Astrocyte of the spinal cord (primary cell): ENCODE data around the gene CMSS1.

Experiments used
- DNase-seq: peaks from one replicate; pipeline ENCODE4 v3.0.0; 2011; ENCODE audit warnings: low read depth, low spot score
- H3K4me3 ChIP-seq: 2 replicates; pipeline ENCODE4 v1.5.1; 2011; ENCODE audit warnings: low read depth, mild to moderate bottlenecking, low read length, moderate library complexity
- CTCF ChIP-seq: IDR thresholded peaks from 2 replicates; pipeline ENCODE4 v1.5.1; 2012; ENCODE audit warnings: low read depth, mild to moderate bottlenecking, low read length, inconsistent platforms
- in situ Hi-C: cut with HindIII; loops from 2 replicates; pipeline ENCODE4 v1.10.0; 2017; ENCODE audit warnings: low sequenced_read_pairs

CMSS1 gene

DNA sequence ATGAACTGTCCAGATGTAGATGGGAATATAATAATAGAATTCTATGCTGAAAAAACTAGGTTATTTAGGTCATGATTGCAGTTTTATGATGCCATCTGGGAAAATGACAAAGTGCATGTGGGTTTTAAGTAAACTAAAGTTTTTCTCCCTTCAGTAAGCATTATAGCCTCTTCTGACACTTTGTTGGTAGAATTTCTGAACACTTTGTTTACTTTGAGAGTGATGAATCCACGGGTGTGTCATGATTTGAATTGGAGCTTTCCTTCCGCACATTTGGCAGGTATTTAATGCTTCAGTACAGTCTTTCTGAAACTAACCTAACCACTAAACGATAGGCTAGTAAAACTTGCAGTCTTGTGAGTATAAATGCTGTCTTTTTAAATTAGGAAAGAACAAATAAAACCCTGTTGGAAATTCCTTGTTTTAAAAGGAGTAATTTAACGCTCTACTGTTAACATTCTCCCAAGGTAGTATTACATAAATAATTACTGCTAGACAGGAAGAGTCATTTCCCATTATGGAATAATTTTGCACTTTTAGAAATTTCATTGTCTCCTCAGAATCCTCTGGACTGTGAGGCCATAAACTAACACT is 289.7 kb downstream of the CMSS1 start:
- peak; percentile 35 for DNase-seq
- H3K4me3 ChIP-seq: no peak overlapping the region
- in situ Hi-C loops: no loop called here
- TF ChIP-seq CTCF: no peak

GRCh38 chr3:100108464-100109079 is 290.9 kb downstream of the CMSS1 start:
- in situ Hi-C loops: no loop called here
- DNase-seq: no peak
- H3K4me3 ChIP-seq: no peak overlapping the region
- TF ChIP-seq CTCF: no peak

GRCh38 chr3:100110162-100110561 is 292.5 kb downstream of the CMSS1 start:
- no peak overlapping the region for H3K4me3 ChIP-seq
- in situ Hi-C loops: no loop called here

DNA sequence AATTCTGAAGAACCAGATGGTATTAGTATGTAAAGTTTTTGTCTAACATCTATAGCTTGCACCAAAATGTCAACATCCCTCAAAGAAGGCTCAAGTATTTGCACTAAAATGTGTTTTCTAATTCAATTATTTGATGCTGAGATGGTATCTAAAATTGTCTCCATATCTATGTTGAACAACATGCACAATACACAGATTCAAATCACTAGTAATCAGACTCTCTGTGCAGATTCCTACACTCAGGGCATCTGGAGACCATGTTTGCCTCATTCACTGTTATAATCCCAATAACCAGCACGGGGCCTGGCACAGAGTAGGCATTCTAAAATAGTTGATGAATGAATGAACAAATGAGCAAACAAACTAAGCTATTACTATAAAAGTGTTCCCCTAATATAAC is 294.1 kb downstream of the CMSS1 start:
- no peak overlapping the region for H3K4me3 ChIP-seq
- DNase-seq: no peak
- in situ Hi-C loops: no loop called here
- TF ChIP-seq CTCF: no peak

More at GRCh38 chr3:100110162-100110561, 292.5 kb downstream of the CMSS1 start:
- TF ChIP-seq CTCF: no peak
- DNase-seq: no peak

DNA sequence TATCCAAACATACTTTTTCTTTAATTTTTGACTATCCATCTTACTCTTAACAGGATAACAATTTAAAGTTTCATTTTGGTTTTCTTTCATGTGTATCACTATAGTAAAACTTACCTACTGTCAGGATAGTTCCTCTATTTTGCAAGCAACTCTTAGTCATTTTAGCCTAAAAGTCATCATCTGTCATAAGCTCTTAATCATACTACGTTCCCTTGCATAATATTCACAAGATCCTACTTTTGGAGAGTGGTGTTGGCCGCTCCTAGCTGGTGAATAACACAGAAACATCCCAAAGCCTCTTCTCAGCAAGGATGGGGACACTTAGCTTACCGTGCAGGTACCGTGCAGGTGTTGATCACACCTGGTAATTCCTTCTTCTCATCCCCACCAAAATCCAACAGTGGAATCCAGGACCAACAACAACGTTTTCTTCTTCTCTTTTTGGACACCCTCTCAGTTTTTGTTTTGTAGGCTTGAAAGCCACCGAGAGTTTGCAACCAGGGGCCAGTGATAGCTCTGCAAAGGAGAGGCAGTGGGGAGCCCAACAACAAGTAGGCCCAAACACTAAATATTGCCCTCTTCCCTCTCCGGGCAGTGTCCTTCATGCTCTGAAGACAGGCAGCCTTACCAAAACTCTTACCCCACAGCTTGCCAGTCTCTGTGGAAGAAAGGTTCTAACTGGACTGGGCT is 296.2 kb downstream of the CMSS1 start:
- in situ Hi-C loops: no loop called here
- TF ChIP-seq CTCF: no peak
- no peak overlapping the region for H3K4me3 ChIP-seq
- no peak for DNase-seq

GRCh38 chr3:100114413-100115030 is 296.9 kb downstream of the CMSS1 start, which contains the start of gene FILIP1L:
FILIP1L (minus strand) TSS chr3:100114501.
- TF ChIP-seq CTCF: no peak
- in situ Hi-C loops: no loop called here
- DNase-seq: no peak
- H3K4me3 ChIP-seq: no peak within 1 kb of the TSS
